ENCODE data around the gene COL11A2.
"Not testable (repeated sequence)": the region's sequence is repeated elsewhere in the genome, so short reads cannot be mapped to it uniquely, and the experiment has no call there.

The COL11A2 gene

GRCh38 chr6:33150560-33150959, 41.7 kb downstream of the COL11A2 start:
- DNase-seq: not testable (repeated sequence)

- peak in 1 of 5 donors; percentile 21 for DNase-seq
These were observed 44.2 kb downstream of the COL11A2 start for GRCh38 chr6:33147807-33148666.

GRCh38 chr6:33144373-33144772, 47.9 kb downstream of the COL11A2 start:
- no peak for DNase-seq

- no peak for DNase-seq
These were observed 49.0 kb downstream of the COL11A2 start for GRCh38 chr6:33143113-33143770.

GRCh38 chr6:33142501-33143070, 49.7 kb downstream of the COL11A2 start:
- DNase-seq: no peak

GRCh38 chr6:33140556-33140955, 51.7 kb downstream of the COL11A2 start:
- no peak for DNase-seq

GRCh38 chr6:33139596-33140206, 52.6 kb downstream of the COL11A2 start:
- no peak for DNase-seq

GRCh38 chr6:33136310-33136900, 55.9 kb downstream of the COL11A2 start:
- no peak for DNase-seq

GRCh38 chr6:33132081-33132524, 60.2 kb downstream of the COL11A2 start:
- no peak for DNase-seq

GRCh38 chr6:33128318-33128717, 63.9 kb downstream of the COL11A2 start:
- DNase-seq: peak in 1 of 5 donors; percentile 74

GRCh38 chr6:33126101-33126714, 66.1 kb downstream of the COL11A2 start:
- DNase-seq: peak; percentile 32 to 61 (median 44)

- DNase-seq: no peak
These were observed 67.3 kb downstream of the COL11A2 start for GRCh38 chr6:33124947-33125346.

- DNase-seq: no peak
These were observed 67.8 kb downstream of the COL11A2 start for GRCh38 chr6:33124525-33124901.

- DNase-seq: peak in 1 of 5 donors; percentile 60
These were observed 68.3 kb downstream of the COL11A2 start for GRCh38 chr6:33123732-33124524.

- no peak for DNase-seq
These were observed 69.1 kb downstream of the COL11A2 start for GRCh38 chr6:33123181-33123580.

GRCh38 chr6:33120001-33120400, 72.3 kb downstream of the COL11A2 start:
- no peak for DNase-seq

GRCh38 chr6:33118525-33119123, 73.6 kb downstream of the COL11A2 start:
- peak in 2 of 5 donors; percentile 18 to 67 for DNase-seq

GRCh38 chr6:33117811-33118277, 74.4 kb downstream of the COL11A2 start:
- no peak for DNase-seq

GRCh38 chr6:33116841-33117711, 75.2 kb downstream of the COL11A2 start:
- DNase-seq: no peak

- DNase-seq: no peak
These were observed 75.8 kb downstream of the COL11A2 start for GRCh38 chr6:33116417-33116816.
